ENCODE results near the gene PRKAR1B.

The PRKAR1B gene

GRCh38 chr7:576524-577277 lies 150.4 kb downstream of the PRKAR1B start:
- Histone ChIP-seq H3K4me1 (ENCODE audit: insufficient read depth, low read length) (peaks cover 4% of the 10 kb centered on the region; the same call in 1 of the 2 replicates), H3K27me3 (ENCODE audit: insufficient read depth, low read length) (no peaks in the 10 kb centered on the region), H3K4me3 (ENCODE audit: low read length) (no peak overlapping the region), H3K9ac (ENCODE audit: low read depth, low read length) (no peak overlapping the region), H3K27ac (ENCODE audit: low read length) (no peak overlapping the region), H3K36me3 (ENCODE audit: insufficient read depth, low read depth, low read length) (no peaks in the 10 kb centered on the region; the same call in 1 of the 2 replicates), H3K9me3 (ENCODE audit: insufficient read depth, low read depth, low read length) (no peaks in the 10 kb centered on the region)

GRCh38 chr7:575425-576366 lies 151.4 kb downstream of the PRKAR1B start:
- H3K27ac ChIP-seq (ENCODE audit: low read length) = no peak overlapping the region
- H3K4me3 ChIP-seq (ENCODE audit: low read length) = no peak overlapping the region

GRCh38 chr7:574661-575395 lies 152.3 kb downstream of the PRKAR1B start:
- Histone ChIP-seq H3K4me3 (ENCODE audit: low read length) (no peak overlapping the region), H3K27ac (ENCODE audit: low read length) (no peak overlapping the region), H3K36me3 (ENCODE audit: insufficient read depth, low read depth, low read length) (no peaks in the 10 kb centered on the region; the same call in 1 of the 2 replicates), H3K27me3 (ENCODE audit: insufficient read depth, low read length) (no peaks in the 10 kb centered on the region), H3K9ac (ENCODE audit: low read depth, low read length) (no peak overlapping the region), H3K4me1 (ENCODE audit: insufficient read depth, low read length) (peaks cover 4% of the 10 kb centered on the region; the same call in 1 of the 2 replicates), H3K9me3 (ENCODE audit: insufficient read depth, low read depth, low read length) (no peaks in the 10 kb centered on the region)

More at GRCh38 chr7:575425-576366, 151.4 kb downstream of the PRKAR1B start:
- Histone ChIP-seq H3K36me3 (ENCODE audit: insufficient read depth, low read depth, low read length) (no peaks in the 10 kb centered on the region; the same call in 1 of the 2 replicates), H3K27me3 (ENCODE audit: insufficient read depth, low read length) (no peaks in the 10 kb centered on the region), H3K4me1 (ENCODE audit: insufficient read depth, low read length) (peaks cover 4% of the 10 kb centered on the region; the same call in 1 of the 2 replicates), H3K9ac (ENCODE audit: low read depth, low read length) (no peak overlapping the region), H3K9me3 (ENCODE audit: insufficient read depth, low read depth, low read length) (no peaks in the 10 kb centered on the region)

- Histone ChIP-seq H3K9ac (ENCODE audit: low read depth, low read length) (no peak overlapping the region), H3K4me1 (ENCODE audit: insufficient read depth, low read length) (peaks cover 4% of the 10 kb centered on the region; the same call in 1 of the 2 replicates), H3K4me3 (ENCODE audit: low read length) (no peak overlapping the region), H3K27me3 (ENCODE audit: insufficient read depth, low read length) (no peaks in the 10 kb centered on the region), H3K27ac (ENCODE audit: low read length) (no peak overlapping the region), H3K9me3 (ENCODE audit: insufficient read depth, low read depth, low read length) (no peaks in the 10 kb centered on the region), H3K36me3 (ENCODE audit: insufficient read depth, low read depth, low read length) (no peaks in the 10 kb centered on the region; the same call in 1 of the 2 replicates)
Measured at GRCh38 chr7:573933-574381, 153.1 kb downstream of the PRKAR1B start.

GRCh38 chr7:573269-573932 lies 153.7 kb downstream of the PRKAR1B start:
- H3K4me1 ChIP-seq (ENCODE audit: insufficient read depth, low read length) = peaks cover 4% of the 10 kb centered on the region; the same call in 1 of the 2 replicates
- H3K9me3 ChIP-seq (ENCODE audit: insufficient read depth, low read depth, low read length) = no peaks in the 10 kb centered on the region
- no peaks in the 10 kb centered on the region for H3K27me3 ChIP-seq (ENCODE audit: insufficient read depth, low read length)
- H3K36me3 ChIP-seq (ENCODE audit: insufficient read depth, low read depth, low read length) = no peaks in the 10 kb centered on the region; the same call in 1 of the 2 replicates
- H3K9ac ChIP-seq (ENCODE audit: low read depth, low read length) = peak overlapping the region; percentile 37; the same call in 1 of the 2 replicates
- peak overlapping the region; percentile 30; the same call in 1 of the 2 replicates for H3K4me3 ChIP-seq (ENCODE audit: low read length)
- H3K27ac ChIP-seq (ENCODE audit: low read length) = no peak overlapping the region

- Histone ChIP-seq H3K4me3 (ENCODE audit: low read length) (peak overlapping the region; percentile 30; the same call in 1 of the 2 replicates), H3K36me3 (ENCODE audit: insufficient read depth, low read depth, low read length) (no peaks in the 10 kb centered on the region; the same call in 1 of the 2 replicates), H3K4me1 (ENCODE audit: insufficient read depth, low read length) (peaks cover 4% of the 10 kb centered on the region; the same call in 1 of the 2 replicates), H3K27ac (ENCODE audit: low read length) (no peak overlapping the region), H3K27me3 (ENCODE audit: insufficient read depth, low read length) (no peaks in the 10 kb centered on the region), H3K9ac (ENCODE audit: low read depth, low read length) (peak overlapping the region; percentile 37; the same call in 1 of the 2 replicates), H3K9me3 (ENCODE audit: insufficient read depth, low read depth, low read length) (no peaks in the 10 kb centered on the region)
Measured at GRCh38 chr7:572416-573268, 154.4 kb downstream of the PRKAR1B start.

GRCh38 chr7:571718-572415 lies 155.2 kb downstream of the PRKAR1B start:
- Histone ChIP-seq H3K9ac (ENCODE audit: low read depth, low read length) (no peak overlapping the region), H3K27ac (ENCODE audit: low read length) (no peak overlapping the region), H3K4me1 (ENCODE audit: insufficient read depth, low read length) (peaks cover 4% of the 10 kb centered on the region; the same call in 1 of the 2 replicates), H3K4me3 (ENCODE audit: low read length) (no peak overlapping the region), H3K36me3 (ENCODE audit: insufficient read depth, low read depth, low read length) (no peaks in the 10 kb centered on the region; the same call in 1 of the 2 replicates), H3K9me3 (ENCODE audit: insufficient read depth, low read depth, low read length) (no peaks in the 10 kb centered on the region), H3K27me3 (ENCODE audit: insufficient read depth, low read length) (no peaks in the 10 kb centered on the region)

- H3K4me3 ChIP-seq (ENCODE audit: low read length) = no peak overlapping the region
- H3K36me3 ChIP-seq (ENCODE audit: insufficient read depth, low read depth, low read length) = no peaks in the 10 kb centered on the region; the same call in 1 of the 2 replicates
- H3K9ac ChIP-seq (ENCODE audit: low read depth, low read length) = no peak overlapping the region
- peaks cover 4% of the 10 kb centered on the region; the same call in 1 of the 2 replicates for H3K9me3 ChIP-seq (ENCODE audit: insufficient read depth, low read depth, low read length)
- peaks cover 4% of the 10 kb centered on the region; the same call in 1 of the 2 replicates for H3K4me1 ChIP-seq (ENCODE audit: insufficient read depth, low read length)
- no peaks in the 10 kb centered on the region for H3K27me3 ChIP-seq (ENCODE audit: insufficient read depth, low read length)
- no peak overlapping the region for H3K27ac ChIP-seq (ENCODE audit: low read length)
Measured at GRCh38 chr7:571096-571717, 155.9 kb downstream of the PRKAR1B start.

- Histone ChIP-seq H3K27ac (ENCODE audit: low read length) (no peak overlapping the region), H3K9ac (ENCODE audit: low read depth, low read length) (no peak overlapping the region), H3K4me3 (ENCODE audit: low read length) (no peak overlapping the region), H3K4me1 (ENCODE audit: insufficient read depth, low read length) (peaks cover 4% of the 10 kb centered on the region; the same call in 1 of the 2 replicates), H3K27me3 (ENCODE audit: insufficient read depth, low read length) (no peaks in the 10 kb centered on the region), H3K36me3 (ENCODE audit: insufficient read depth, low read depth, low read length) (no peaks in the 10 kb centered on the region; the same call in 1 of the 2 replicates), H3K9me3 (ENCODE audit: insufficient read depth, low read depth, low read length) (peaks cover 5% of the 10 kb centered on the region; the same call in 1 of the 2 replicates)
Measured at GRCh38 chr7:570801-571070, 156.3 kb downstream of the PRKAR1B start.

Measured in iPS-20b (cell line).